ENCODE data around the gene SLC12A4.

GRCh38 chr16:67976205-67976604 lies 7.8 kb upstream of the SLC12A4 start:
- TF ChIP-seq CTCF (IDR thresholded peaks at IDR 0.05) (no peak), POLR2A (IDR thresholded peaks at IDR 0.05) (no peak)

All from right lobe of liver (tissue), 4 donors.